Peyer's patch (tissue), 4 donors: ENCODE data around the gene E2F8. TPM values are rescaled to one million over a fixed set of nuclear protein-coding genes. Genes with fewer than 3 reads are reported as not detected.

Experiments
- DNase-seq, 3 donors: peaks; one replicate each; pipeline ENCODE4 v3.0.0-alpha.2; 2017 to 2019
- H3K27ac ChIP-seq, 4 donors: fragments of 200-600 bp; sonication (generic); one replicate each; pipeline ENCODE4 v1.5.1; 2016 to 2019
- H3K27me3 ChIP-seq, 2 donors: fragments of 200-600 bp; sonication (generic); one replicate each; pipeline ENCODE4 v1.5.1; 2019
- H3K36me3 ChIP-seq, 3 donors: fragments of 200-600 bp; sonication (generic); one replicate each; pipeline ENCODE4 v1.5.1; 2016 to 2019
- H3K4me1 ChIP-seq, 4 donors: fragments of 200-600 bp; sonication (generic); one replicate each; pipeline ENCODE4 v1.5.1; 2016 to 2019
- H3K4me3 ChIP-seq, 4 donors: fragments of 200-600 bp; sonication (generic); 1 replicate in 3 of 4; 2 replicates in 1 of 4; pipeline ENCODE4 v1.5.1; 2016 to 2019; ENCODE audit warnings: mild to moderate bottlenecking in 1 of 4
- H3K9me3 ChIP-seq, 4 donors: fragments of 200-600 bp; sonication (generic); one replicate each; pipeline ENCODE4 v1.5.1; 2016 to 2019; ENCODE audit warnings: mild to moderate bottlenecking in 1 of 4
- POLR2A ChIP-seq, 2 donors: fragments of 450-650 bp; IDR thresholded peaks; one replicate each; pipeline ENCODE4 v1.5.1; 2017; ENCODE audit warnings: antibody characterized with exemption in 2 of 2, mild to moderate bottlenecking in 2 of 2, moderate library complexity in 2 of 2
- total RNA-seq, 4 donors: library from RNA; depleted of rRNA; stranded (reverse); fragments of >200 nt; gene quantifications; one replicate each; pipeline ENCODE4 v1.1.0, GENCODE V29; 2016
- TF ChIP-seq, protein P1 (sequence below), 6 experiments: fragments of 450-650 bp in 4 of 6; fragments of 200-600 bp in 2 of 6; sonication (generic) in 1 of 6; IDR thresholded peaks; one replicate each; pipeline ENCODE4 v1.5.1; 2017 to 2019; ENCODE audit warnings: antibody characterized with exemption in 6 of 6, mild to moderate bottlenecking in 3 of 6, moderate library complexity in 1 of 6

E2F8 gene
- total RNA-seq, 4 donors from 2014 or later, result 1.5 to 14.9 (median 6.0) TPM

DNA sequence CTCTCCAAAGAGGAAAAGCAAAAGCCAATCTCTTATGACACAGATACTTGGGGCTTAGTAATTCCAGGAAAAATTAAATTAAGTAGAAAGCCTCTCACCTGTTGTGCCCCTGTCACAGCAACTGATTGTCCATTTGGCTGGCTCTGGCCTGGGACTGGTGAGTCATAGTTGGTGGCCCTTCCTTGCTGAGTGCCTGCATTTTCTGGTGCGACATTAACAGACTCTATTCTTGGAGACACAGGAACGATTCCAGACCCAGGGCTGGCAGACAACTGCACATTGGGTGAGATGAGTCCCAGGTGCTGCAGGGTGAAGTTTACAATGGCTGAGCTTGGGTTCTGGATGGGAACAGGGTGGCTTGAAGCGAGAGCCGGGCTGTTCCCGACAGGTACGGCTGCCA is 15.6 kb downstream of the E2F8 start:
- DNase-seq, result no peak
- Histone ChIP-seq H3K4me1 (peaks cover 0 to 5% (median 0%) of the 10 kb centered on the region in 4 donors), H3K36me3 (no peaks in the 10 kb centered on the region), H3K9me3 (no peaks in the 10 kb centered on the region), H3K27me3 (no peaks in the 10 kb centered on the region), H3K4me3 (no peak overlapping the region), H3K27ac (no peak overlapping the region)
- TF ChIP-seq, protein P1, sequence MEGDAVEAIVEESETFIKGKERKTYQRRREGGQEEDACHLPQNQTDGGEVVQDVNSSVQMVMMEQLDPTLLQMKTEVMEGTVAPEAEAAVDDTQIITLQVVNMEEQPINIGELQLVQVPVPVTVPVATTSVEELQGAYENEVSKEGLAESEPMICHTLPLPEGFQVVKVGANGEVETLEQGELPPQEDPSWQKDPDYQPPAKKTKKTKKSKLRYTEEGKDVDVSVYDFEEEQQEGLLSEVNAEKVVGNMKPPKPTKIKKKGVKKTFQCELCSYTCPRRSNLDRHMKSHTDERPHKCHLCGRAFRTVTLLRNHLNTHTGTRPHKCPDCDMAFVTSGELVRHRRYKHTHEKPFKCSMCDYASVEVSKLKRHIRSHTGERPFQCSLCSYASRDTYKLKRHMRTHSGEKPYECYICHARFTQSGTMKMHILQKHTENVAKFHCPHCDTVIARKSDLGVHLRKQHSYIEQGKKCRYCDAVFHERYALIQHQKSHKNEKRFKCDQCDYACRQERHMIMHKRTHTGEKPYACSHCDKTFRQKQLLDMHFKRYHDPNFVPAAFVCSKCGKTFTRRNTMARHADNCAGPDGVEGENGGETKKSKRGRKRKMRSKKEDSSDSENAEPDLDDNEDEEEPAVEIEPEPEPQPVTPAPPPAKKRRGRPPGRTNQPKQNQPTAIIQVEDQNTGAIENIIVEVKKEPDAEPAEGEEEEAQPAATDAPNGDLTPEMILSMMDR (IDR thresholded peaks at IDR 0.05), result no peak
- TF ChIP-seq POLR2A (IDR thresholded peaks at IDR 0.05), result no peak

DNA sequence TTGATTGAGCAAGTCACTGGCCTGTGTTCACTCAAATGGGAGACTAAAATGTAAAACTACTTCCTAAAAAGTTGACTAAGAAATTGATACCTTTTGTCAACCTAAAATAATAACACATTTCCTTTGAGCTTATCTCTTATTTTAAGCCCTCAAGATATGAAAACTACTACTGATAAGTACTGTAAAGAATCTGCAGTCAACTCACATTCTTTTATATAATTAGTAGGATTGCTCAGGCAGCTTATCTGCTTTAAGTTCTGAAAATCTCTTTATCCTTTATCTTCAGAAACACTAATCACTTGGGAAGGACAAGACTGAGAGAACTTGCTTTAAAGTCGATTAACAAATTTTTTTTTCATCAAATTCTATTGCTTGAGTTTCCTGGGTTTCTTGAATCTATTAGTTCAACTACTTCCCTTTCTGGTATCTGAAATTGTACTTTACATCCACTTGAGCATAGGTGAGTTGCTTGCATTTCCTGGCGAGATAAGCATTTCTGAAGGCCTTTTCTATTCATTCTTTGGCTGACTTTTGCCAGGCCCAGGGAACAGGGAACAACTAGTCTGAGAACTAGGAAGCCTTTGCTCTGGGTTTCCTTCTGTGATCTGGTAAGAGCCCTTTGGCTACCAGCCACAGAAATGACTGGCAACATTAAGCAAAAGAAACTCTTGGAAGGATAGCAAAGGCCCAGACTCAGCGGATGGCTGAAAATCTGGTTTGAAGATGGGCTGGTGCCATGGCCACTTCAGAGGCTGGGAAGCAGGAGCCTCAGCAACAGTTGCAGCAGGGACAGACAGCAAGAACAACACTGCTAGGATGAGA is 19.6 kb downstream of the E2F8 start:
- Histone ChIP-seq H3K9me3 (no peaks in the 10 kb centered on the region), H3K27me3 (no peaks in the 10 kb centered on the region), H3K4me3 (no peak overlapping the region), H3K4me1 (peaks cover 0 to 5% (median 0%) of the 10 kb centered on the region in 4 donors), H3K27ac (no peak overlapping the region), H3K36me3 (no peaks in the 10 kb centered on the region)
- no peak for DNase-seq
- TF ChIP-seq, protein P1 (IDR thresholded peaks at IDR 0.05), result no peak
- no peak for TF ChIP-seq POLR2A (IDR thresholded peaks at IDR 0.05)

DNA sequence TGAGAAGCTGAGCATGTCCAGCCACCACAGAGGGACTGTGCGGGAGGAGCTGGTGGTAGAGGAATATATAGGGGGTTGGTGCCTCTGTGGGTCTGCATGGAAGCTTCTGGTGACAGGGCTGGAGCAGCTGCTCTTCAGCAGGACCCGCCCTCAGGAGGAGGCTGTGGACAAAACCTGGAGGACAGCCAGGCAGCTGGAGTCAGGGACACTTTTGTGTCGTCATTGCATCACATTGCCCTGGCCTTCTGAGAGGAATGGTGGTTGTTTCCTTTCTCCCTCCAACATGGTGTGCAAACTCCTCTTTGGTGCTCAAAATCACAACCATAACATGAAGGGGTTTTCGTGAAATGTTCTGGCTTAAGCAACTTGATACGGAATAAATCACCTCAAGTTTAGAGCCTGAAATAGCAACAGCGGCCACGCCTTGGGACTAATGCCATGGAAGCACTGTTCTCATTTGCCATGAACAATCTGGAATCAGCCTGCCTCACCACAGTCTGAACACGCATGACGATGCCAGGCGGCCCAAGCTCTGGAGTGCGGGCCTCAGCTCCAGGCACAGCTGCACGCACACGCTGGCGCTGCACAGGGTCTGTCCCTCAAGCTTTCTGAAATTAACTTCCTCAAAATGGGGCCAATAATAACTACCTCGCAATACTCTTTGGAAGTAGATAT is 21.8 kb downstream of the E2F8 start:
- TF ChIP-seq POLR2A (IDR thresholded peaks at IDR 0.05), result no peak
- TF ChIP-seq, protein P1 (IDR thresholded peaks at IDR 0.05), result no peak
- no peak for DNase-seq
- no peaks in the 10 kb centered on the region for H3K9me3 ChIP-seq
- H3K36me3 ChIP-seq, result no peaks in the 10 kb centered on the region
- no peak overlapping the region for H3K27ac ChIP-seq
- H3K27me3 ChIP-seq, result no peaks in the 10 kb centered on the region
- no peaks in the 10 kb centered on the region for H3K4me1 ChIP-seq
- no peak overlapping the region for H3K4me3 ChIP-seq

DNA sequence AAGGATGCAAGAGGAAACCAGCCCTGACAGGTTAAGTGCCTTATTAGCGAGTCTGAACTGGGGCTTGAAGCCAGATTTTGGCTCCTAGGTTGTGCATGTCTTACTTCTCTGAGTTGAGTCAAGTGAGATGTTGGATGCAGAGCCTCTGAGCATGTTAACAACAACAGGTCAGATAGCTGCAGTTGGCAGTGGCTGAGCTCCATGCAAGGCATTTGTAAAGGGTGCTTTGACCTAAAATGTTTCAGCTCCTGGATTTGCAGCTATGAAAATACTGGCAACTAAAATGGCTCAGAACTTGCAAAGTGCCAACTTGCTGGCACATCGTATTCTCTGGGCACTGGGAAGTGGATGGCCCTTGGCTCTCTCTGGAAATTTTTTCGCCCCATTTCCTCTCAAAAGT is 22.5 kb downstream of the E2F8 start:
- Histone ChIP-seq H3K4me3 (no peak overlapping the region), H3K27me3 (no peaks in the 10 kb centered on the region), H3K36me3 (no peaks in the 10 kb centered on the region), H3K4me1 (no peaks in the 10 kb centered on the region), H3K9me3 (no peaks in the 10 kb centered on the region), H3K27ac (no peak overlapping the region)
- no peak for DNase-seq
- TF ChIP-seq, protein P1 (IDR thresholded peaks at IDR 0.05), result no peak
- TF ChIP-seq POLR2A (IDR thresholded peaks at IDR 0.05), result no peak

DNA sequence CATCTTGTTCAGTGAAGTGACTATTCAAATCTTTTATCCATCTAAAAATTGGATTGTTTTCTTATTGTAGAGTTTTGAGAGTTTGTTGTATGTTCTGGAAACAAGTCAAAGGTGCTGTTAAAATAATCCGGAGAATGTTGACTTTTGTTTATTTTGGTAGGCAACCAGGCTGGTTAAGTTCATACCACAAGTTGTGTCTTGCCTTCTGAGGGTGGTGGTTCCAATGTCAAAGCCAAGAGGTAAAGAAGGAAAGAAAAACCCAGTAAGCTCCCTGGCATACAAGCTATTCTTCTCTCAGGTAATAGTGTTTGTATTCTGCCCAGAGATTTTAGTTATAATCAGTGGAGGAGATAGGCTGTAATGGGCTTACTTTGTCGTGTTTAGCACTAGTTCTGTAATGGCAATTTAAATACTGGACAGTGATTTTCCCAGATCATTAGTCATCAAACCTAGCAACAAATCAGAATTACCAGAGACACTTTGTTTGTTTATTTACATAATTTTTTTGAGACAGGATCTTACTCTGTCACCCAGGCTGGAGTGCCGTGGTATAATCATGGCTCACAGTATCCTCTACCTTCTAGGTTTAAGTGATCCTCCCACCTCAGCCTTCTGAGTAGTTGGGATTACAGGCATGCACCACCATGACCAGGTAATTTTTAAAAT is 23.9 kb downstream of the E2F8 start:
- TF ChIP-seq POLR2A (IDR thresholded peaks at IDR 0.05), result no peak
- TF ChIP-seq, protein P1 (IDR thresholded peaks at IDR 0.05), result no peak

More for the DNA sequence above, 23.9 kb downstream of the E2F8 start:
- H3K27me3 ChIP-seq, result no peaks in the 10 kb centered on the region
- DNase-seq, result no peak
- no peak overlapping the region for H3K27ac ChIP-seq
- H3K9me3 ChIP-seq, result no peaks in the 10 kb centered on the region
- no peaks in the 10 kb centered on the region for H3K36me3 ChIP-seq
- no peaks in the 10 kb centered on the region for H3K4me1 ChIP-seq
- H3K4me3 ChIP-seq, result no peak overlapping the region
